ENCODE results near the gene ZNRF3.

GRCh38 chr22:28984482-28985158, 101.2 kb downstream of the ZNRF3 start:
- TF ChIP-seq EZH2 (IDR thresholded peaks at IDR 0.05; ENCODE audit: low read length) (no peak), CTCF (optimal IDR thresholded peaks at IDR 0.05 in 1 of 3, IDR thresholded peaks at IDR 0.05 in 1 of 3, conservative IDR thresholded peaks at IDR 0.05 in 1 of 3; ENCODE audit: extremely low read depth in 1 of 3, insufficient read depth in 2 of 3, low read length in 3 of 3) (no peak)
